ENCODE measurements around the gene EFNB3. TPM values are rescaled to one million over a fixed set of nuclear protein-coding genes. Genes with fewer than 3 reads are reported as not detected.

The EFNB3 gene
- polyA plus RNA-seq, 1 donor = 7.4 TPM

DNA sequence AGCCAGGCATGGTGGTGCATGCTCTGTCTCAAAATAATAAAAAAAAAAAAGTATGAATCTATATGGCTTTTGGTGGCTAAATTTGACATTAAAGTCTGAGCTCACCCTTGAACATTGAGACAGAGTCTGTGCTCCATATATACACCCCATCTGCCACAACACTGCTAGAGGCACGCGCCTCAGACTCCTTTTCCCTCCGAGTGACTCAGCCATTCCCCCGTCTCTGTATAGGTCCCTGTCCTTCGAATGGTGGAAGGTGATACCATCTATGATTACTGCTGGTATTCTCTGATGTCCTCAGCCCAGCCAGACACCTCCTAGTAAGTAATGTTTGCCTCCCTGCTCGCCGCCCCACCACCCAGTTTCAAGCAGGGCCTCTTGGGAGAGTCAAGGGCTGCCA lies 4.5 kb upstream of the EFNB3 start:
- no peak for DNase-seq
- WGBS (ENCODE audit: insufficient coverage, low lambda C conversion rate) = 92% methylated on average over 2 of the region's 7 CpGs

DNA sequence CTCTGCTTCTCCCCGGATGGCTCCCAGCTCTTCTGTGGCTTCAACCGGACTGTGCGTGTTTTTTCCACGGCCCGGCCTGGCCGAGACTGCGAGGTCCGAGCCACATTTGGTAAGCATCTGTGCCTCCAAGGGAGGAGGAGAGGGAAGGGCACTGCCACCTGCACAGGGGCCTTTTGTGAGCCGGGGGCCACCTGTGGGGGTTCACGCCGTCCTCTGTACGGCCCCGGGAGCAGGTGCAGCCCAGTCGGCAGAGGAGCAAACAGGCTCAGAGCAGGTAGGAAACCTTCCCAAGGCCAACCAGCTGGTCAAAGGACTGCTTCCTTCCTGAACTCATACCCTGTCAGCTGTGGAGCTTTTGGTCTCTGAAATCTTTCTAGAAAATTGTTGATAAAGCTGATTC lies 3.3 kb upstream of the EFNB3 start:
- Histone ChIP-seq H3K9me3 (ENCODE audit: control insufficient read depth, low read depth, low read length) (no peaks in the 10 kb centered on the region), H3K4me1 (ENCODE audit: control insufficient read depth, insufficient read depth, low read length) (peaks cover 11% of the 10 kb centered on the region), H3K36me3 (ENCODE audit: control insufficient read depth, insufficient read depth, low read length) (peaks cover 18% of the 10 kb centered on the region), H3K27me3 (ENCODE audit: control insufficient read depth, insufficient read depth, low read length) (peaks cover 34% of the 10 kb centered on the region), H3K27ac (ENCODE audit: low read length) (no peak overlapping the region), H3K4me3 (ENCODE audit: low read length) (no peak overlapping the region)
- no peak for DNase-seq
- no CpG with 5 or more reads among the region's 14 CpGs for WGBS (ENCODE audit: insufficient coverage, low lambda C conversion rate)

More for the DNA sequence above, 4.5 kb upstream of the EFNB3 start:
- H3K27ac ChIP-seq (ENCODE audit: low read length) = no peak overlapping the region
- H3K9me3 ChIP-seq (ENCODE audit: control insufficient read depth, low read depth, low read length) = no peaks in the 10 kb centered on the region
- H3K4me1 ChIP-seq (ENCODE audit: control insufficient read depth, insufficient read depth, low read length) = peaks cover 11% of the 10 kb centered on the region
- no peak overlapping the region for H3K4me3 ChIP-seq (ENCODE audit: low read length)
- peaks cover 23% of the 10 kb centered on the region for H3K27me3 ChIP-seq (ENCODE audit: control insufficient read depth, insufficient read depth, low read length)
- H3K36me3 ChIP-seq (ENCODE audit: control insufficient read depth, insufficient read depth, low read length) = peaks cover 18% of the 10 kb centered on the region

DNA sequence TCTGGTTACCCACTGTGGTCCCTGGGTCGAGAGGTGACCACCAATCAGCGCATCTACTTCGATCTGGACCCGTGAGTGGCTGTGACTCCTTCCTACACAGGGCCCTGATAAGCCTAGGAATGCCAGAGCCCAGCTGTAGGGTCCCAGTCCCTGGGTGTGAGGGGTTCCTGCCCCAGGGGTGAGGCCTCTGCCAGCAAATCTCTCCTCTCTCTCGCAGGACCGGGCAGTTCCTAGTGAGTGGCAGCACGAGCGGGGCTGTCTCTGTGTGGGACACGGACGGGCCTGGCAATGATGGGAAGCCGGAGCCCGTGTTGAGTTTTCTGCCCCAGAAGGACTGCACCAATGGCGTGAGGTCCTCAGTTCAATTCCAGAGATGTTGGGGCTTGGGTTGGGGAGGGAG lies 2.2 kb upstream of the EFNB3 start:
- Histone ChIP-seq H3K36me3 (ENCODE audit: control insufficient read depth, insufficient read depth, low read length) (peaks cover 18% of the 10 kb centered on the region), H3K4me1 (ENCODE audit: control insufficient read depth, insufficient read depth, low read length) (peaks cover 11% of the 10 kb centered on the region), H3K27me3 (ENCODE audit: control insufficient read depth, insufficient read depth, low read length) (peaks cover 45% of the 10 kb centered on the region), H3K4me3 (ENCODE audit: low read length) (no peak overlapping the region), H3K27ac (ENCODE audit: low read length) (no peak overlapping the region), H3K9me3 (ENCODE audit: control insufficient read depth, low read depth, low read length) (no peaks in the 10 kb centered on the region)
- no peak for DNase-seq
- no CpG with 5 or more reads among the region's 13 CpGs for WGBS (ENCODE audit: insufficient coverage, low lambda C conversion rate)

DNA sequence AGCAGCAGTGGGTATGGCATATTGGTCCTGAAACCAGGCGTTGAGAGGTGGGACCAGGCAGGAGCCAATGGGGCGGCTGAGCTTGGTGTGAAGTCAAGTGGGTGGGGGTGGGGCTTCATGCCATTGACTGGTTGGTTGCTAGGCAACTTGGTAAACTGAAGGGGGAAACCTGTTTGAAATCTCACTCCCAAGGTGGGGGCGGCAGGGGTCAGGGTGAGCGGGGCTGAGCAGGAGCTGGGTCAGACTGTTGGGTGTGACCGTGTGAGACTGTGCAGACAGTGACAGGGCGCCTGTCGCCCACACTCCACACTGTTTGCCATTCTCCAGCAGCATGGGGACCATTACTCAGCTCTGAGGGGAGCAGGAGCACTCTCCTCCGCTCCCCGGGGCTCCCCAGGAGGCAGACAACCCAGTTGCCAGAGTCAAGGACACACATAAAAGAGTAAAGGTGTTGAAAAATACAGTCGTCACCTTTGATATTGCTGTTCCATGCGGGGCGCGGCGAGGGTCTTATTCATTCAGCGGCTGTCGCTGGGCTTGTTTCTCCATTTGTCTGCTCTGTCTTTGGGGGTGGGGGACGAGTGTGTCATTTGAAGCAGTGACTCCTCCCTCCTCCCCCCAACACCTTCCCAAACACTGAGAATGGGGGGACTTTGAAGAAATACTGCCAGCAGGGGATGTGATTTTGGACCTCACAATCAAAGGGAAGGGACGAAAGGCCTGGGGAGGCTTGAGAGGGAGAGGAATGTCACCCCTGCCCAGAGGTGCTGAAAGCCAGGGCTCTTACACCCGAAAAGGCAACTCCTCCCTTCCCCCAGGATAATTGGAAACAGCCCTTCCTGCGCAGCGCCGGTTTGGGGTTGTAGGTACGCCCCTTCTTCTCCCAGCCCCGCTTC lies 1.2 kb upstream of the EFNB3 start:
- WGBS (ENCODE audit: insufficient coverage, low lambda C conversion rate) = no CpG with 5 or more reads among the region's 24 CpGs
- H3K4me1 ChIP-seq (ENCODE audit: control insufficient read depth, insufficient read depth, low read length) = peaks cover 11% of the 10 kb centered on the region
- no peak overlapping the region for H3K4me3 ChIP-seq (ENCODE audit: low read length)
- H3K9me3 ChIP-seq (ENCODE audit: control insufficient read depth, low read depth, low read length) = no peaks in the 10 kb centered on the region
- DNase-seq = peak; percentile 64 to 83
- H3K27me3 ChIP-seq (ENCODE audit: control insufficient read depth, insufficient read depth, low read length) = peaks cover 51% of the 10 kb centered on the region
- H3K36me3 ChIP-seq (ENCODE audit: control insufficient read depth, insufficient read depth, low read length) = peaks cover 18% of the 10 kb centered on the region
- no peak overlapping the region for H3K27ac ChIP-seq (ENCODE audit: low read length)

DNA sequence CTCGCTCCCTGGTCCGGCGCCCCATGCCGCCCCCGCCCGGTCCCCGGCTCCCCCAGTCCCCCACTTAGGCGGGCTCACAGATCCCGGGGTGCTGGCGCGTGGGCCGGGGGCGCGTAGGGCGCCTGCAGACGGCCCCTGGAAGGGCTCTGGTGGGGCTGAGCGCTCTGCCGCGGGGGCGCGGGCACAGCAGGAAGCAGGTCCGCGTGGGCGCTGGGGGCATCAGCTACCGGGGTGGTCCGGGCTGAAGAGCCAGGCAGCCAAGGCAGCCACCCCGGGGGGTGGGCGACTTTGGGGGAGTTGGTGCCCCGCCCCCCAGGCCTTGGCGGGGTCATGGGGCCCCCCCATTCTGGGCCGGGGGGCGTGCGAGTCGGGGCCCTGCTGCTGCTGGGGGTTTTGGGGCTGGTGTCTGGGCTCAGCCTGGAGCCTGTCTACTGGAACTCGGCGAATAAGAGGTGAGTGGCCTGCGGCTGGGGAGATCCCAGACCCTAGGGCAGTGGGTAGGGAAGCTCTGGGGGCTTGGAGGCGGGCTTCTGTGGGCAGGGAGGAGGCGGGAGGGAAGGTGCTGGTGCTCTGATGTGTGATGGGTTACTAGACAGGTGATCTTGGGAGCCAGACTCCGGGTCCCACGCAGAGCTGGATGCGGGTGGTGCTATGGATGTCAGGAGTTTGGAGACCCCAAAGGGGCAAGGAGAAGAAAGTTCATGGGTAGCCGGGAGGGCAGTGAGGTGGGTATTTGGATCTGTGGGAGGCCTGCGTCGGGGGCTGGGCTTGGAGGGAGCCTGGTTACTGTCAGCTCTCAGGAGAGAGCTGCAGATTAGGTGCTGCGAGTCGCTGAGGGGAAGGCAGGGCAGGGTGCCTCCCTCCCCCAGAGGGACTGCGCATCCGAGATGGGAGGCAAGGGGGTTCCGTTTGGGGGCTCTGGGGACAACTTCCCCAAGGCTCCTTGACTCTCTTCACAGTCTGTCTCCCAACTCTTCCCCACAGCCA lies 560 bp downstream of the EFNB3 start:
- no CpG with 5 or more reads among the region's 50 CpGs for WGBS (ENCODE audit: insufficient coverage, low lambda C conversion rate)
- peaks cover 16% of the 10 kb centered on the region for H3K36me3 ChIP-seq (ENCODE audit: control insufficient read depth, insufficient read depth, low read length)
- DNase-seq = no peak
- no peak overlapping the region for H3K27ac ChIP-seq (ENCODE audit: low read length)
- H3K27me3 ChIP-seq (ENCODE audit: control insufficient read depth, insufficient read depth, low read length) = peaks cover 51% of the 10 kb centered on the region
- peaks cover 11% of the 10 kb centered on the region for H3K4me1 ChIP-seq (ENCODE audit: control insufficient read depth, insufficient read depth, low read length)
- peak overlapping the region; percentile 39 for H3K4me3 ChIP-seq (ENCODE audit: low read length)
- no peaks in the 10 kb centered on the region for H3K9me3 ChIP-seq (ENCODE audit: control insufficient read depth, low read depth, low read length)

DNA sequence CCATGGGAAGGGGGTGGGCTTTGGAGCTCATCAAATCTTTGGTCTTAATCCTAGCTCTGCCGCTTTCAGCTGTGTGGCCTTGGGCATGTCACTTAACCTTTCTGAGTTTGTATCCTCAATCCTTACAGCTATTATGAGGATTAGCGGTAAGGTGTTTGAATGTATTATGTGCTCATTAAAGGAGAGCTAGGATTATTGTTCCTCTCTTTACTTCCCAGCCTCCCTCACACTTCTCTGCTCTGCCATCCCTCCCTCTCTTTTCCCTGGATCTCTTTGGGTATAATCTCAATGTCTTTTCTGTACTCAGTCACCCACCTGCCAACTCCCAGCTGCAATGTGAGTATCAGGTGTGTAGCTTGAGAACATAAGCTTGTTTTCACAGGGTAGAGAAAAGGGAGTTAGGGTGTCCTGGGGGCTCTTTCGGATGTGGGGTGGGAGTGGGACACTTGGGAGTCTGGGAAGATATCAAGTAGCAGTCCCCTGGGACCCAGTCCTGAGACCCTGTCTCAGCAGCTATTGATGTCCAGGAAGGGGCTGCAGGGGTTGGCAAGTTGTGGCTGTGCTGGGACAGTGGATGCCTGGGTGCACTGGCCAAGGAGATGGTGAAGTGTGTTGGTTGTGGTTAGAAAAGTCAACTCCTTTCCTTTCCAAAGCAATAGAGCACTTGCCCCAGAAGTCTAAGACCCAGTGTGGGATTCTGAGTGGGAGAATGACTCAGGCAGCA lies 1.8 kb downstream of the EFNB3 start:
- no peaks in the 10 kb centered on the region for H3K9me3 ChIP-seq (ENCODE audit: control insufficient read depth, low read depth, low read length)
- no peak overlapping the region for H3K27ac ChIP-seq (ENCODE audit: low read length)
- peaks cover 62% of the 10 kb centered on the region for H3K27me3 ChIP-seq (ENCODE audit: control insufficient read depth, insufficient read depth, low read length)
- no peak overlapping the region for H3K4me3 ChIP-seq (ENCODE audit: low read length)
- DNase-seq = no peak
- WGBS (ENCODE audit: insufficient coverage, low lambda C conversion rate) = no CpG with 5 or more reads among the region's 3 CpGs
- H3K4me1 ChIP-seq (ENCODE audit: control insufficient read depth, insufficient read depth, low read length) = peaks cover 11% of the 10 kb centered on the region
- peaks cover 9% of the 10 kb centered on the region for H3K36me3 ChIP-seq (ENCODE audit: control insufficient read depth, insufficient read depth, low read length)

DNA sequence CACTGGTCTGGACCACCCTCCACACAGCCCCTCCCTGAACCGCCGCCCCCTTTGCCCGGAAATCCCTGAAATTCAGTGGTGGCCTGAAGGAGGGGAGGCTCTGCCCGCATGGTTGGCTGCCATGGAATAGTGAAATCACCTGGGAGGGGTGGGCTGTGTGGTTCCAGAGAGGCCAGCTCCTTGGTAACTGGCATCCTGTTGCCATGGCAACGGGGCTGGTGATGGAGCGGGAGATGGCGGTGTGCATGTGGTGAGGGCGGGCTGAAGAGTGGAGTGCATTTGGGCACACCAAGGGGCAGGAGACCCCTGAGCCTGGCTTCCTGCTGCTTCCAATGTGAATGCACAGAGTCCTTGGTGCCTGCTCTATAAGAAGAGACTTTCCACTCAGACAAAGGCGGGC lies 2.4 kb downstream of the EFNB3 start:
- no CpG with 5 or more reads among the region's 9 CpGs for WGBS (ENCODE audit: insufficient coverage, low lambda C conversion rate)
- DNase-seq = no peak
- Histone ChIP-seq H3K27me3 (ENCODE audit: control insufficient read depth, insufficient read depth, low read length) (peaks cover 68% of the 10 kb centered on the region), H3K4me1 (ENCODE audit: control insufficient read depth, insufficient read depth, low read length) (peaks cover 11% of the 10 kb centered on the region), H3K4me3 (ENCODE audit: low read length) (no peak overlapping the region), H3K27ac (ENCODE audit: low read length) (no peak overlapping the region), H3K9me3 (ENCODE audit: control insufficient read depth, low read depth, low read length) (no peaks in the 10 kb centered on the region), H3K36me3 (ENCODE audit: control insufficient read depth, insufficient read depth, low read length) (peaks cover 4% of the 10 kb centered on the region)

DNA sequence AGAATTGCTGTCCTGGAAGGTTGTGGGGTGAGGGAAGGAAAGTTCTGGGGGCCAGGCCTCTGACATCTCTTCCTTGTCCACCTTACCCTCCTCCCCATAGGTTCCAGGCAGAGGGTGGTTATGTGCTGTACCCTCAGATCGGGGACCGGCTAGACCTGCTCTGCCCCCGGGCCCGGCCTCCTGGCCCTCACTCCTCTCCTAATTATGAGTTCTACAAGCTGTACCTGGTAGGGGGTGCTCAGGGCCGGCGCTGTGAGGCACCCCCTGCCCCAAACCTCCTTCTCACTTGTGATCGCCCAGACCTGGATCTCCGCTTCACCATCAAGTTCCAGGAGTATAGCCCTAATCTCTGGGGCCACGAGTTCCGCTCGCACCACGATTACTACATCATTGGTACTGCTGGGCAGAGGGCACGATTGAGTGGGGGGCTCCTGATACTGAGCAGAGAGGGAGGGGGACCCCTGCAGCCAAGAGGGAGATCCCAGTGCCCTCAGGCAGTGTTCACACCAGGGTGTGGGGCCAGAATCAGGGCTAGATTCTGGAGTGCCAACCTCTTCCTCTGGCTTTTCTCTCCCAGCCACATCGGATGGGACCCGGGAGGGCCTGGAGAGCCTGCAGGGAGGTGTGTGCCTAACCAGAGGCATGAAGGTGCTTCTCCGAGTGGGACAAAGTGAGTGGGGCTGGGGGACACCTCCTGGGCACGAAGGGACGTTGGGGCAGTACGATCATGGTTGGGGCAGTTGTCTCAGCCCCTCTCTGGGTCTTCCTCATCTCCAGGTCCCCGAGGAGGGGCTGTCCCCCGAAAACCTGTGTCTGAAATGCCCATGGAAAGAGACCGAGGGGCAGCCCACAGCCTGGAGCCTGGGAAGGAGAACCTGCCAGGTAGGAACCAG lies 3.1 kb downstream of the EFNB3 start:
- H3K9me3 ChIP-seq (ENCODE audit: control insufficient read depth, low read depth, low read length) = no peaks in the 10 kb centered on the region
- WGBS (ENCODE audit: insufficient coverage, low lambda C conversion rate) = no CpG with 5 or more reads among the region's 22 CpGs
- no peak overlapping the region for H3K4me3 ChIP-seq (ENCODE audit: low read length)
- no peaks in the 10 kb centered on the region for H3K36me3 ChIP-seq (ENCODE audit: control insufficient read depth, insufficient read depth, low read length)
- no peak for DNase-seq
- peaks cover 69% of the 10 kb centered on the region for H3K27me3 ChIP-seq (ENCODE audit: control insufficient read depth, insufficient read depth, low read length)
- peaks cover 11% of the 10 kb centered on the region for H3K4me1 ChIP-seq (ENCODE audit: control insufficient read depth, insufficient read depth, low read length)
- H3K27ac ChIP-seq (ENCODE audit: low read length) = no peak overlapping the region

DNA sequence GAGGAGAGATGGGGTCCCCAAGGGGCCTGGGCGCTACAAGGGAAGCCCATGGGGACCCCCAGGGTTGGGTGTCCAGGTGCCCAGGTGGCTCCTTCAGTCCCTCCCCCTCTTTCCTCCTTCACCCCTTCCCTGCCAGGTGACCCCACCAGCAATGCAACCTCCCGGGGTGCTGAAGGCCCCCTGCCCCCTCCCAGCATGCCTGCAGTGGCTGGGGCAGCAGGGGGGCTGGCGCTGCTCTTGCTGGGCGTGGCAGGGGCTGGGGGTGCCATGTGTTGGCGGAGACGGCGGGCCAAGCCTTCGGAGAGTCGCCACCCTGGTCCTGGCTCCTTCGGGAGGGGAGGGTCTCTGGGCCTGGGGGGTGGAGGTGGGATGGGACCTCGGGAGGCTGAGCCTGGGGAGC lies 4.0 kb downstream of the EFNB3 start:
- H3K4me1 ChIP-seq (ENCODE audit: control insufficient read depth, insufficient read depth, low read length) = peaks cover 7% of the 10 kb centered on the region
- no peaks in the 10 kb centered on the region for H3K36me3 ChIP-seq (ENCODE audit: control insufficient read depth, insufficient read depth, low read length)
- no peak overlapping the region for H3K4me3 ChIP-seq (ENCODE audit: low read length)
- no peak overlapping the region for H3K27ac ChIP-seq (ENCODE audit: low read length)
- H3K9me3 ChIP-seq (ENCODE audit: control insufficient read depth, low read depth, low read length) = no peaks in the 10 kb centered on the region
- WGBS (ENCODE audit: insufficient coverage, low lambda C conversion rate) = no CpG with 5 or more reads among the region's 11 CpGs
- H3K27me3 ChIP-seq (ENCODE audit: control insufficient read depth, insufficient read depth, low read length) = peaks cover 68% of the 10 kb centered on the region
- DNase-seq = no peak
